Body of pancreas (tissue), 4 donors: ENCODE measurements around the gene TENT4A.

Experiments
- CTCF ChIP-seq, 7 experiments: fragments of 450-650 bp in 4 of 7; fragments of 200-600 bp in 3 of 7; sonication (generic) in 3 of 7; IDR thresholded peaks; one replicate each; pipeline ENCODE4 v1.5.1; 2016 to 2019; ENCODE audit warnings: antibody characterized with exemption in 7 of 7
- POLR2A ChIP-seq, 3 donors: fragments of 450-650 bp; IDR thresholded peaks; one replicate each; pipeline ENCODE4 v1.6.1; 2016; ENCODE audit warnings: antibody characterized with exemption in 3 of 3, mild to moderate bottlenecking in 2 of 3

- TF ChIP-seq CTCF (IDR thresholded peaks at IDR 0.05): no peak
- TF ChIP-seq POLR2A (IDR thresholded peaks at IDR 0.05): no peak
These were observed 13.9 kb upstream of the TENT4A start for GRCh38 chr5:6699357-6699756.
